ENCODE results near the gene ATP6V0D1. TPM values are rescaled to one million over a fixed set of nuclear protein-coding genes. Genes with fewer than 3 reads are reported as not detected.

The ATP6V0D1 gene
- total RNA-seq, 1 experiment from 2014 or later, result 48.6 TPM

- peak overlapping the region; percentile 82 for H3K4me3 ChIP-seq
- no peak overlapping the region for H3K27ac ChIP-seq
- no peaks in the 10 kb centered on the region; the same call in 1 of the 2 replicates for H3K4me1 ChIP-seq
- no peaks in the 10 kb centered on the region for H3K9me3 ChIP-seq (replicated peaks)
- H3K36me3 ChIP-seq, result no peaks in the 10 kb centered on the region
- no peak for DNase-seq
- H3K27me3 ChIP-seq, result no peaks in the 10 kb centered on the region
Measured at GRCh38 chr16:67482233-67482924, 1.4 kb upstream of the ATP6V0D1 start.

GRCh38 chr16:67481561-67482232, 740 bp upstream of the ATP6V0D1 start:
- no peaks in the 10 kb centered on the region for H3K9me3 ChIP-seq (replicated peaks)
- peak overlapping the region; percentile 0; the same call in 1 of the 2 replicates for H3K27ac ChIP-seq
- H3K4me1 ChIP-seq, result no peaks in the 10 kb centered on the region; the same call in 1 of the 2 replicates
- H3K27me3 ChIP-seq, result no peaks in the 10 kb centered on the region
- peak; percentile 32 to 37 for DNase-seq
- H3K36me3 ChIP-seq, result no peaks in the 10 kb centered on the region
- peak overlapping the region; percentile 82 for H3K4me3 ChIP-seq

DNA sequence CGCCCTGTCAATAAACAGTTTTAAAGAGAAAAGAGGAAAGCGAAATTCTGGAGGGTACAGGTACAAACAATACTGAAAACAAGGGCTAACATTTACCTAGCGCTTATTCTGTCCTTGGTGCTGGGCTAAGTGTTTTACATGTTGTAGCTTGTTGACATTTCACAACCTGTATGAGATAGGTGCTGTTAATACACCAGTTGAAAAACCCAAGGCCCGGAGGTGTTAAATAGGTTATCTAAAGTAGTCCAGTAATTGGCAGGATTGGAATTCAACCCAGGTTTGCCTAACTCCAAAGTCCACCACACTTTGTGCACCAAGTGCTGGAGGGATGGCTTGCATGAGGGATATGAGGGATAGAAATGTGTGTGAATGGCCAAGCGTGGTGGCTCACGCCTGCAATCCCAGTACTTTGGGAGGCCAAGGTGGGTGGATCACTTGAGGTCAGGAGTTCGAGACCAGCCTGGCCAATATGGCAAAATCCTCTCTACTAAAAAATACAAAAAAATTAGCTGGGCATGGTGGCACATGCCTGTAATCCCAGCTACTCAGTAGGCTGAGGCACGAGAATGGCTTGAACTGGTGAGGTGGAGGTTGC, 2.9 kb downstream of the ATP6V0D1 start:
- Histone ChIP-seq H3K4me1 (no peaks in the 10 kb centered on the region; the same call in 1 of the 2 replicates), H3K27ac (no peak overlapping the region), H3K27me3 (no peaks in the 10 kb centered on the region), H3K36me3 (no peaks in the 10 kb centered on the region), H3K4me3 (no peak overlapping the region), H3K9me3 (replicated peaks) (no peaks in the 10 kb centered on the region)
- DNase-seq, result no peak

DNA sequence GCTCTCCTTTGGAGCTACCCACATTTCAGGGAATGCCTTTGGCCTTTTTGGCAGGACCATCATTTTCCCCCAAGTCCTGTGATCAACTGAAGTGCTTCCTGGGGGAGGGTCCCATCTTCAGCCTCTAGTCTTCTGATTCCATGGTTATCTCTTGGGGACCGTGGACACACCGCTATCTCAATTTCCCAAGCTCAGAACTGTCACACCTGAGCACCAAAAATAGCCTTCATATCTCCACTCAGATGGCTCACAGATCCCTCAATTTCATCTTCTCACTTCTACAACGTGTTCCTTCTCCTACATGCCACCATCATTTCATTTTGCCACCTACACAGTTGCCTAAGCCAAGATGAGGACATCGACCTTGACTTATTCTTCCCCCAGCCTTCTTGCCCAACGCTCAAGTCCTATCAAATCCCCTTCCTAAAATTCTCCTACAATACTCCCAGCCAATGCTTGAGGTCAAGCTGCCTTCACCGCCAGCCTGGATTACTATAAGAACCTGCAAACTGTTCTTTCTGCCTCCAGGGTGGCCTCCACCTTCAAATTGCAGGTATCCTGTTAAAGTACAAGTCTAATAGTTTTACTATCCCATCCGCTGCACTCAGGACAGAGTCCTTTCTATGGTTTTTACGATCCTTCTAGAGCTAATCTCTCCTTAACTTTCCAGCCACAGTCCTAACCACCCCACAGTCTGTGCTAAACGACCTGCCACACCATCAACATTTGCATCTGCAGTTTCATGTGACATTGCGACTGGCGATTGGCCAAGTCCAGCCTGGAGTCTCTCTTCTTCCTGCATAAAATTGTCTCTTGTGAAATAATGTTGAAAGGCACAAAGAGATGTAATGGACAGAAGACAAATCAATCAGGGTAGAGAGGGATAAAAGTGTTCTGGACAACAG, 6.2 kb downstream of the ATP6V0D1 start:
- no peak overlapping the region for H3K27ac ChIP-seq
- peaks cover 8% of the 10 kb centered on the region for H3K4me1 ChIP-seq
- no peak for DNase-seq
- H3K27me3 ChIP-seq, result no peaks in the 10 kb centered on the region
- H3K9me3 ChIP-seq (replicated peaks), result no peaks in the 10 kb centered on the region
- no peaks in the 10 kb centered on the region for H3K36me3 ChIP-seq
- no peak overlapping the region for H3K4me3 ChIP-seq

DNA sequence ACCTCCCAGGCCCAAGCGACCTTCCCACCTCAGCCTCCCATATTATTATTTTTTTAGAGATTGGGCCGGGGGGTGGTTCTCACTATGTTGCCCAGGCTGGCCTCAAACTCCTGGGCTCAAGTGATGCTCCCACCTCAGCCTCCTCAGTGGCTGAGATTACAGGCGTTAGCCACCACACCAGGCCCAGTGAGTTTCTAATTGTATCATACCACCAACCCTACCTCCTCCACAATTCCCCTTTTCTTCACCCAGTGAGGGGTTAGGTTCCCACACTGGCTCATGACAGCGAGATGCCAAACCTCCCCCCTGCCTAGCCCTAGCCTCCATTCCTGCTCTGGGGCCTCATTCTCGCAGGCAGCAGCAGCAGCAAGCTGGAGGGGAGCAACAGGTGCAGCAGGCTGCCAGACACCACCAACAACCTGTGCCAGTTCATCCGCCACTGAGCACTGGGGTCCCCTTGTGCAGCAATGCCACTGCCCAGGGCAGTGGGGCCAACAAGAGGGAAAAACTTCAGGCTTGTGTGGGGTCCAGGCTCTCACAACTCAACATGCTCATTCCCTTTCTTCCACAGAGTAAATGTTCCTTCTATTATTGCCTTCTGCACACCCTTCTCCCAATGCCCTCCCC, 9.1 kb downstream of the ATP6V0D1 start:
- no peak for DNase-seq
- Histone ChIP-seq H3K9me3 (replicated peaks) (no peaks in the 10 kb centered on the region), H3K27me3 (no peaks in the 10 kb centered on the region), H3K4me3 (no peak overlapping the region), H3K27ac (no peak overlapping the region), H3K36me3 (no peaks in the 10 kb centered on the region), H3K4me1 (peaks cover 8% of the 10 kb centered on the region)

GRCh38 chr16:67470359-67470758, 10.6 kb downstream of the ATP6V0D1 start:
- no peaks in the 10 kb centered on the region for H3K36me3 ChIP-seq
- no peak overlapping the region for H3K27ac ChIP-seq
- H3K4me1 ChIP-seq, result peaks cover 11% of the 10 kb centered on the region
- DNase-seq, result peak; percentile 87 to 90
- no peaks in the 10 kb centered on the region for H3K9me3 ChIP-seq (replicated peaks)
- no peak overlapping the region for H3K4me3 ChIP-seq
- no peaks in the 10 kb centered on the region for H3K27me3 ChIP-seq

DNA sequence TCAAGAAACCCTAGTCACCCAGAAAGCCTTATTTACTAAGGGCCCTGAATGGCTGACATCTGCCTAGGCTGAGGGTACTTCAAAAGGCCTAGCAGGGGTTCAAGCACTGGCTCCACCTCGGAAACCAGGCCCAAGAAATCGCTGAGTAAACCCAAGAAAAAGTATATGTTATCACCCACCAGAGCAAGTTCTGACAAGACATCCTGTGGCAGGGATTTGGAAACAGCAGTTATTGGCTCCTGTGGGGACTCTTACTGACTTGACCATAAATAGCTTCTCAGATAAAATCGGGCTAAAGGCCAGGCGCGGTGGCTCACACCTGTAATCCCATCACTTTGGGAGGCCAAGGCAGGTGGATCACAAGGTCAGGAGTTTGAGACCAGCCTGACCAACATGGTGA, 12.2 kb downstream of the ATP6V0D1 start:
- Histone ChIP-seq H3K36me3 (no peaks in the 10 kb centered on the region), H3K4me1 (peaks cover 12% of the 10 kb centered on the region), H3K4me3 (no peak overlapping the region), H3K27me3 (no peaks in the 10 kb centered on the region), H3K9me3 (replicated peaks) (no peaks in the 10 kb centered on the region), H3K27ac (no peak overlapping the region)
- no peak for DNase-seq

GRCh38 chr16:67466581-67466980, 14.4 kb downstream of the ATP6V0D1 start:
- no peaks in the 10 kb centered on the region for H3K27me3 ChIP-seq
- no peaks in the 10 kb centered on the region for H3K36me3 ChIP-seq
- no peak for DNase-seq
- H3K9me3 ChIP-seq (replicated peaks), result no peaks in the 10 kb centered on the region
- no peak overlapping the region for H3K27ac ChIP-seq
- H3K4me1 ChIP-seq, result peaks cover 12% of the 10 kb centered on the region
- no peak overlapping the region for H3K4me3 ChIP-seq

GRCh38 chr16:67464565-67464964, 16.4 kb downstream of the ATP6V0D1 start:
- no peak overlapping the region for H3K4me3 ChIP-seq
- H3K4me1 ChIP-seq, result peaks cover 4% of the 10 kb centered on the region
- no peak overlapping the region for H3K27ac ChIP-seq
- DNase-seq, result no peak
- no peaks in the 10 kb centered on the region for H3K9me3 ChIP-seq (replicated peaks)
- no peaks in the 10 kb centered on the region for H3K36me3 ChIP-seq
- H3K27me3 ChIP-seq, result no peaks in the 10 kb centered on the region

DNA sequence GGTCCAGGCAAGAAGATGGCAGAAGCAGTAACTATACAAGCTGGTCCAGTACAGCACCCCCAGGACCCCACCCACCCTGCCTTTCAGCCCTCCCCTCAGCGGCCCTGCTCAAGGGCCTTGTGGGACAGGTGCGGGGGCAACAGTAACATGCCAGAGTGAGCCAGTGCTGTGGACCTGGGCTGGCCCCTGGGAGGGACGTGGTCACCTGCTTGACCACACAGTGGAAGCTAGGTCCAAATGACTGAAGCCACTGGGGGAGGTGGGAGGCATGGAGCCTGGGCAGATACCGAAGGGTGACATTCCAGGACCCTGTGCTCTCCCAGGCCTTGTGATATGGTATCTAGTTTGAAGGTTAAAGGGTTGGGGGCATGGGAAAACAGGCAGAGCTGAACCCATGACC, 17.3 kb downstream of the ATP6V0D1 start:
- no peak for DNase-seq
- H3K9me3 ChIP-seq (replicated peaks), result no peaks in the 10 kb centered on the region
- H3K27me3 ChIP-seq, result no peaks in the 10 kb centered on the region
- peaks cover 4% of the 10 kb centered on the region for H3K4me1 ChIP-seq
- no peaks in the 10 kb centered on the region for H3K36me3 ChIP-seq
- no peak overlapping the region for H3K4me3 ChIP-seq
- H3K27ac ChIP-seq, result no peak overlapping the region

GRCh38 chr16:67463059-67463458, 17.9 kb downstream of the ATP6V0D1 start:
- H3K9me3 ChIP-seq (replicated peaks), result no peaks in the 10 kb centered on the region
- H3K4me3 ChIP-seq, result no peak overlapping the region
- no peaks in the 10 kb centered on the region for H3K36me3 ChIP-seq
- no peaks in the 10 kb centered on the region for H3K27me3 ChIP-seq
- DNase-seq, result no peak
- H3K27ac ChIP-seq, result no peak overlapping the region
- peaks cover 4% of the 10 kb centered on the region for H3K4me1 ChIP-seq

DNA sequence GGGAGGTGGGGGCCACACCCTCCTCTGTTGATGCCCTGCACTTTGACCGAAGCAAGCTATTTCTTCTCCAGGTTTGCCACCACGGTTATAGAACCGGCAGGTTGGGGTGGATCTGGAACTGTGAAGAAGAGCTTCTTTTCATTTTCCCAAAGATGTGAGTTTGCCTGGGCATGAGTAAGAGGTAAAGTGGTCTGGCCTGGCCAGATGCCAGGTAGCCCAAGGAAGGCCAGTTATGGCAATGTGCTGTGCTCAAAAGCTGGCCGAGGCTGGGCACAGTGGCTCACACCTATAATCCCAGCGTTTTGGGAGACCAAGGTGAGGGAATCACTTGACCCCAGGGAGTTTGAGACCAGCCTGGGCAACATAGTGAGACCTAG, 18.7 kb downstream of the ATP6V0D1 start:
- Histone ChIP-seq H3K9me3 (replicated peaks) (no peaks in the 10 kb centered on the region), H3K4me1 (peaks cover 4% of the 10 kb centered on the region), H3K27me3 (no peaks in the 10 kb centered on the region), H3K4me3 (no peak overlapping the region), H3K27ac (no peak overlapping the region), H3K36me3 (no peaks in the 10 kb centered on the region)
- DNase-seq, result no peak

- no peaks in the 10 kb centered on the region for H3K36me3 ChIP-seq
- no peak overlapping the region for H3K27ac ChIP-seq
- H3K9me3 ChIP-seq (replicated peaks), result no peaks in the 10 kb centered on the region
- H3K4me1 ChIP-seq, result peaks cover 4% of the 10 kb centered on the region
- H3K27me3 ChIP-seq, result no peaks in the 10 kb centered on the region
- no peak overlapping the region for H3K4me3 ChIP-seq
- no peak for DNase-seq
Measured at GRCh38 chr16:67461600-67462278, 19.2 kb downstream of the ATP6V0D1 start.

- Histone ChIP-seq H3K27ac (no peak overlapping the region), H3K9me3 (replicated peaks) (no peaks in the 10 kb centered on the region), H3K27me3 (no peaks in the 10 kb centered on the region), H3K4me3 (no peak overlapping the region), H3K4me1 (peaks cover 4% of the 10 kb centered on the region), H3K36me3 (no peaks in the 10 kb centered on the region)
- no peak for DNase-seq
Measured at GRCh38 chr16:67460961-67461360, 20.0 kb downstream of the ATP6V0D1 start.

All from SJCRH30 (cell line).